ENCODE results near the gene WDR62. TPM values are rescaled to one million over a fixed set of nuclear protein-coding genes. Genes with fewer than 3 reads are reported as not detected.

Gene WDR62
- total and polyA plus RNA-seq, 10 of the 15 experiments (the other 5 are each of a cell fraction or from before 2014, with no cell fraction given), result 0.08 to 20.6 (median 10.9) TPM

DNA sequence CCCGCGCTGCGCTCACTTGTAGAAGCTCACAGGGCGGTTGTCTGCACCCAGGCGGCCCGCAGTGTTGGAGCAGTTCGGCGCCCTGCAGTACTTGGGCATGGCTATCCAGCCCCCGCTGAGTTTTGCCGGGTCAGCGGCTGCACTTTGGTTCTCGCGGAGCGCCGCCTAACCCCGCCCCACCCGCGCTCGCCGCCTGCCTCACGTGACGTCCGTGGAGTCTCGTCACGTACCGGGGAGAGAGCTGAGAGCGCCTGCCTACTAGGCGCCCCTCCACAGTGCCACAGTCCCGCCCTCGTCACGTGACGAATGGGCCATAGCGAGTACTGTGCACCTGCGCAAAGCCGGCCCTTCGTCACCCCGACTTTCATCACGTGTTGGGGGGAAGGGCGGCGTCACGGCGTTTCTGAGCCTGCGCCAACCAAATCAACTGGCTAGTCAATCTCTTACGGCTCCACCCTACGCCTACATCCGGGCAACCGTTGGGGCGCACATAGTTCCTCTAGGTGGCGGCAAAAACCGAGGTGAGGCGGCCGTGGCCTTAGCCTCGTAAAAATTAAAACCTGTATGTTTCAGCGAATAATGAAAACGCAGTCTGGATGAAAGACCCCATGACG is 471 bp upstream of the WDR62 start, which contains the start of gene THAP8 (continued):
- TF ChIP-seq, protein P1, sequence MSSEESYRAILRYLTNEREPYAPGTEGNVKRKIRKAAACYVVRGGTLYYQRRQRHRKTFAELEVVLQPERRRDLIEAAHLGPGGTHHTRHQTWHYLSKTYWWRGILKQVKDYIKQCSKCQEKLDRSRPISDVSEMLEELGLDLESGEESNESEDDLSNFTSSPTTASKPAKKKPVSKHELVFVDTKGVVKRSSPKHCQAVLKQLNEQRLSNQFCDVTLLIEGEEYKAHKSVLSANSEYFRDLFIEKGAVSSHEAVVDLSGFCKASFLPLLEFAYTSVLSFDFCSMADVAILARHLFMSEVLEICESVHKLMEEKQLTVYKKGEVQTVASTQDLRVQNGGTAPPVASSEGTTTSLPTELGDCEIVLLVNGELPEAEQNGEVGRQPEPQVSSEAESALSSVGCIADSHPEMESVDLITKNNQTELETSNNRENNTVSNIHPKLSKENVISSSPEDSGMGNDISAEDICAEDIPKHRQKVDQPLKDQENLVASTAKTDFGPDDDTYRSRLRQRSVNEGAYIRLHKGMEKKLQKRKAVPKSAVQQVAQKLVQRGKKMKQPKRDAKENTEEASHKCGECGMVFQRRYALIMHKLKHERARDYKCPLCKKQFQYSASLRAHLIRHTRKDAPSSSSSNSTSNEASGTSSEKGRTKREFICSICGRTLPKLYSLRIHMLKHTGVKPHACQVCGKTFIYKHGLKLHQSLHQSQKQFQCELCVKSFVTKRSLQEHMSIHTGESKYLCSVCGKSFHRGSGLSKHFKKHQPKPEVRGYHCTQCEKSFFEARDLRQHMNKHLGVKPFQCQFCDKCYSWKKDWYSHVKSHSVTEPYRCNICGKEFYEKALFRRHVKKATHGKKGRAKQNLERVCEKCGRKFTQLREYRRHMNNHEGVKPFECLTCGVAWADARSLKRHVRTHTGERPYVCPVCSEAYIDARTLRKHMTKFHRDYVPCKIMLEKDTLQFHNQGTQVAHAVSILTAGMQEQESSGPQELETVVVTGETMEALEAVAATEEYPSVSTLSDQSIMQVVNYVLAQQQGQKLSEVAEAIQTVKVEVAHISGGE (CRISPR knock-in tag; IDR thresholded peaks at IDR 0.05), result peak; percentile 58; the same call in 1 of the 2 replicates
- TF ChIP-seq ZNF217 (IDR thresholded peaks at IDR 0.05), result no peak
- TF ChIP-seq, protein P2, sequence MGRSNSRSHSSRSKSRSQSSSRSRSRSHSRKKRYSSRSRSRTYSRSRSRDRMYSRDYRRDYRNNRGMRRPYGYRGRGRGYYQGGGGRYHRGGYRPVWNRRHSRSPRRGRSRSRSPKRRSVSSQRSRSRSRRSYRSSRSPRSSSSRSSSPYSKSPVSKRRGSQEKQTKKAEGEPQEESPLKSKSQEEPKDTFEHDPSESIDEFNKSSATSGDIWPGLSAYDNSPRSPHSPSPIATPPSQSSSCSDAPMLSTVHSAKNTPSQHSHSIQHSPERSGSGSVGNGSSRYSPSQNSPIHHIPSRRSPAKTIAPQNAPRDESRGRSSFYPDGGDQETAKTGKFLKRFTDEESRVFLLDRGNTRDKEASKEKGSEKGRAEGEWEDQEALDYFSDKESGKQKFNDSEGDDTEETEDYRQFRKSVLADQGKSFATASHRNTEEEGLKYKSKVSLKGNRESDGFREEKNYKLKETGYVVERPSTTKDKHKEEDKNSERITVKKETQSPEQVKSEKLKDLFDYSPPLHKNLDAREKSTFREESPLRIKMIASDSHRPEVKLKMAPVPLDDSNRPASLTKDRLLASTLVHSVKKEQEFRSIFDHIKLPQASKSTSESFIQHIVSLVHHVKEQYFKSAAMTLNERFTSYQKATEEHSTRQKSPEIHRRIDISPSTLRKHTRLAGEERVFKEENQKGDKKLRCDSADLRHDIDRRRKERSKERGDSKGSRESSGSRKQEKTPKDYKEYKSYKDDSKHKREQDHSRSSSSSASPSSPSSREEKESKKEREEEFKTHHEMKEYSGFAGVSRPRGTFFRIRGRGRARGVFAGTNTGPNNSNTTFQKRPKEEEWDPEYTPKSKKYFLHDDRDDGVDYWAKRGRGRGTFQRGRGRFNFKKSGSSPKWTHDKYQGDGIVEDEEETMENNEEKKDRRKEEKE (IDR thresholded peaks at IDR 0.05), result no peak
- TF ChIP-seq, protein P3, sequence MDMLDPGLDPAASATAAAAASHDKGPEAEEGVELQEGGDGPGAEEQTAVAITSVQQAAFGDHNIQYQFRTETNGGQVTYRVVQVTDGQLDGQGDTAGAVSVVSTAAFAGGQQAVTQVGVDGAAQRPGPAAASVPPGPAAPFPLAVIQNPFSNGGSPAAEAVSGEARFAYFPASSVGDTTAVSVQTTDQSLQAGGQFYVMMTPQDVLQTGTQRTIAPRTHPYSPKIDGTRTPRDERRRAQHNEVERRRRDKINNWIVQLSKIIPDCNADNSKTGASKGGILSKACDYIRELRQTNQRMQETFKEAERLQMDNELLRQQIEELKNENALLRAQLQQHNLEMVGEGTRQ (IDR thresholded peaks at IDR 0.05; ENCODE audit: borderline replicate concordance, low read depth, low read length), result peak; percentile 98
- TF ChIP-seq, protein P4, sequence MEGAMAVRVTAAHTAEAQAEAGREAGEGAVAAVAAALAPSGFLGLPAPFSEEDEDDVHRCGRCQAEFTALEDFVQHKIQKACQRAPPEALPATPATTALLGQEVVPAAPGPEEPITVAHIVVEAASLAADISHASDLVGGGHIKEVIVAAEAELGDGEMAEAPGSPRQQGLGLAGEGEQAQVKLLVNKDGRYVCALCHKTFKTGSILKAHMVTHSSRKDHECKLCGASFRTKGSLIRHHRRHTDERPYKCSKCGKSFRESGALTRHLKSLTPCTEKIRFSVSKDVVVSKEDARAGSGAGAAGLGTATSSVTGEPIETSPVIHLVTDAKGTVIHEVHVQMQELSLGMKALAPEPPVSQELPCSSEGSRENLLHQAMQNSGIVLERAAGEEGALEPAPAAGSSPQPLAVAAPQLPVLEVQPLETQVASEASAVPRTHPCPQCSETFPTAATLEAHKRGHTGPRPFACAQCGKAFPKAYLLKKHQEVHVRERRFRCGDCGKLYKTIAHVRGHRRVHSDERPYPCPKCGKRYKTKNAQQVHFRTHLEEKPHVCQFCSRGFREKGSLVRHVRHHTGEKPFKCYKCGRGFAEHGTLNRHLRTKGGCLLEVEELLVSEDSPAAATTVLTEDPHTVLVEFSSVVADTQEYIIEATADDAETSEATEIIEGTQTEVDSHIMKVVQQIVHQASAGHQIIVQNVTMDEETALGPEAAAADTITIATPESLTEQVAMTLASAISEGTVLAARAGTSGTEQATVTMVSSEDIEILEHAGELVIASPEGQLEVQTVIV (IDR thresholded peaks at IDR 0.05; ENCODE audit: borderline replicate concordance, partially characterized antibody), result no peak
- no peak for TF ChIP-seq SREBF2 (IDR thresholded peaks at IDR 0.05; ENCODE audit: low read length)
- TF ChIP-seq SMAD1 (IDR thresholded peaks at IDR 0.05; ENCODE audit: low read depth, partially characterized antibody), result no peak
- no peak for TF ChIP-seq BMI1 (IDR thresholded peaks at IDR 0.05; ENCODE audit: borderline replicate concordance)
- no peak for TF ChIP-seq STAT1 (conservative IDR thresholded peaks at IDR 0.05)
- TF ChIP-seq TCF12 (IDR thresholded peaks at IDR 0.05; ENCODE audit: low read depth, low read length), result 0 out of 2 replicates have a peak, but pooled peaks have one; percentile 41
- TF ChIP-seq MTA2 (IDR thresholded peaks at IDR 0.05; ENCODE audit: low read depth), result no peak
- no peak for TF ChIP-seq NFYB (IDR thresholded peaks at IDR 0.05; ENCODE audit: insufficient read depth, low read depth, low read length)
- no peak for TF ChIP-seq CHD4 (IDR thresholded peaks at IDR 0.05)
- TF ChIP-seq, protein P5, sequence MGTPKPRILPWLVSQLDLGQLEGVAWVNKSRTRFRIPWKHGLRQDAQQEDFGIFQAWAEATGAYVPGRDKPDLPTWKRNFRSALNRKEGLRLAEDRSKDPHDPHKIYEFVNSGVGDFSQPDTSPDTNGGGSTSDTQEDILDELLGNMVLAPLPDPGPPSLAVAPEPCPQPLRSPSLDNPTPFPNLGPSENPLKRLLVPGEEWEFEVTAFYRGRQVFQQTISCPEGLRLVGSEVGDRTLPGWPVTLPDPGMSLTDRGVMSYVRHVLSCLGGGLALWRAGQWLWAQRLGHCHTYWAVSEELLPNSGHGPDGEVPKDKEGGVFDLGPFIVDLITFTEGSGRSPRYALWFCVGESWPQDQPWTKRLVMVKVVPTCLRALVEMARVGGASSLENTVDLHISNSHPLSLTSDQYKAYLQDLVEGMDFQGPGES (IDR thresholded peaks at IDR 0.05), result peak; percentile 12; the same call in 1 of the 2 replicates
- no peak for TF ChIP-seq TCF7 (IDR thresholded peaks at IDR 0.05; ENCODE audit: borderline replicate concordance)
